GM18502 (cell line): ENCODE measurements around the gene PTPRT.

ENCODE experiments used
- ATAC-seq: cut with Tn5 transposase; IDR thresholded peaks from one replicate; pipeline ENCODE4 v1.9.1; 2021; ENCODE audit warnings: mild to moderate bottlenecking; ENCODE audit not compliant: unreplicated experiment, poor library complexity

PTPRT gene

GRCh38 chr20:42524058-42524457, 665.6 kb downstream of the PTPRT start:
- no peak for ATAC-seq

GRCh38 chr20:42516692-42517091, 673.0 kb downstream of the PTPRT start:
- ATAC-seq: no peak

GRCh38 chr20:42510686-42511085, 679.0 kb downstream of the PTPRT start:
- no peak for ATAC-seq

- ATAC-seq: no peak
Measured at GRCh38 chr20:42507874-42508273, 681.8 kb downstream of the PTPRT start.

- no peak for ATAC-seq
Measured at GRCh38 chr20:42506397-42506796, 683.3 kb downstream of the PTPRT start.

GRCh38 chr20:42502591-42502990, 687.1 kb downstream of the PTPRT start:
- no peak for ATAC-seq

GRCh38 chr20:42496595-42496994, 693.1 kb downstream of the PTPRT start:
- ATAC-seq: no peak

GRCh38 chr20:42494290-42494689, 695.4 kb downstream of the PTPRT start:
- no peak for ATAC-seq

- ATAC-seq: no peak
Measured at GRCh38 chr20:42493001-42493400, 696.7 kb downstream of the PTPRT start.

- ATAC-seq: no peak
Measured at GRCh38 chr20:42492290-42492689, 697.4 kb downstream of the PTPRT start.

GRCh38 chr20:42485556-42485955, 704.1 kb downstream of the PTPRT start:
- ATAC-seq: no peak

GRCh38 chr20:42484790-42485375, 704.8 kb downstream of the PTPRT start:
- no peak for ATAC-seq

- ATAC-seq: no peak
Measured at GRCh38 chr20:42484335-42484734, 705.4 kb downstream of the PTPRT start.

GRCh38 chr20:42483730-42484303, 705.9 kb downstream of the PTPRT start:
- ATAC-seq: no peak

- ATAC-seq: no peak
Measured at GRCh38 chr20:42482808-42483207, 706.9 kb downstream of the PTPRT start.

GRCh38 chr20:42475773-42476172, 713.9 kb downstream of the PTPRT start:
- no peak for ATAC-seq

GRCh38 chr20:42474646-42475045, 715.1 kb downstream of the PTPRT start:
- no peak for ATAC-seq

- no peak for ATAC-seq
Measured at GRCh38 chr20:42472198-42472597, 717.5 kb downstream of the PTPRT start.

- ATAC-seq: peak; percentile 47
Measured at GRCh38 chr20:42461965-42462593, 727.6 kb downstream of the PTPRT start.

GRCh38 chr20:42461291-42461690, 728.4 kb downstream of the PTPRT start:
- ATAC-seq: no peak

GRCh38 chr20:42447270-42447669, 742.4 kb downstream of the PTPRT start:
- ATAC-seq: no peak

GRCh38 chr20:42444799-42445198, 744.9 kb downstream of the PTPRT start:
- ATAC-seq: no peak
